ENCODE data around the gene ENTPD8.
"Not testable (repeated sequence)": the region's sequence is repeated elsewhere in the genome, so short reads cannot be mapped to it uniquely, and the experiment has no call there.

The ENTPD8 gene

DNA sequence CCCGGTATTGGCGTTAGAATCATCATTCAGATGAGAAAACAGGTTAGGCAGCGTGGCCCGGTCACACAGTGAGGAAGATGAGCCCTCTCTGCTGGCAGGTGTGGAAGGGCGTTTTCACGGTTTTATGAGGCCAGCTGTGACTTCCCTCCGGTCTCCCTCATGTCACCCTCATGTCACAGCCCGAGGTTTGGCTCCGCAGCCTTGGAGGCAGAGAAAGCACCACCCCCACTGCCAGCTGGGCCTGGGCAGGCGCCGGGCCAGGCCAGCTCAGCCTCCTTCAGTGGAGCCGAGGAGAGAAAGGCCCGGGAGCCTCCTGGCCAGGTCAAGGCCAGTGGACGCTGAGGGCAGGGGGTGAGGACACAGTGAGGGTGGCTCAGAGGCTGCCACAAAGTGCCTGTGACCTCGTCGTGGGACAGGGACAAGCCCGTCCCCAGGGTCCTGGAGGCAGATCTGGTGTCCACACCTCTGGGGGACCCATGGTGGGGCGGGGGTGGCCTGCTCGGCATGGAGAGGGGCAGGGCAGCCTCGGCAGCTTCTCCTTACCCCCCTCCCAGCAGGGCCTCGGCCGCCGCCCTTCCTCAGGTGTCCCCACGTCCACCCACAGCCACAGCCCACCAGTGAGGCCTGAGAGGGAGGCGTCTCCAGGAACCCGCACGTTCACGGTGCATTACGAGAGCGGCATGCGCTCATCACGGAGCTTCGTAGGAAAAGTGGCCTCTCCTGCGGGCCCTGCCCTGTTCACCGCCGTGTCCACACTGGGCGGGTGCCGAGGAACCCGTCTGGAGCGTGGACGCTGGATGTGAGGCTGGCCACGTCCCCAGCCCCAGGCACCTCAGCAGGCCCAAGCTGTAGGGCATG is 50.4 kb downstream of the ENTPD8 start:
- no peak for DNase-seq

DNA sequence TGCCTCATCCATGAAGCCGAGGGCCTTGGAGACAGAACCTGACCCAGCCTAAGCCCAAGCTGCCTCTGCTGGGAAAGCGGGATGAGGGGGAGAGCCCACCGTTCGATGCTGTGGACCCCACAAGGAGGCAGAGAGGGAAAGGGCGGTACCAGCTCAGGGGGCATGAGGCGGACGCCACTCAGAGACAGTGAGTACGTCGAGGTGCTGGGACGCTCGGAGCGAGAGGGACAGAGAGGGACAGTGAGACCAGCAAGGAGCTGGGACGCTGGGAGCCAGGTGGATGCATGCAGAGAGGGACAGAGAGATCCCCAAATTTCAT is 51.8 kb downstream of the ENTPD8 start:
- DNase-seq, result no peak

DNA sequence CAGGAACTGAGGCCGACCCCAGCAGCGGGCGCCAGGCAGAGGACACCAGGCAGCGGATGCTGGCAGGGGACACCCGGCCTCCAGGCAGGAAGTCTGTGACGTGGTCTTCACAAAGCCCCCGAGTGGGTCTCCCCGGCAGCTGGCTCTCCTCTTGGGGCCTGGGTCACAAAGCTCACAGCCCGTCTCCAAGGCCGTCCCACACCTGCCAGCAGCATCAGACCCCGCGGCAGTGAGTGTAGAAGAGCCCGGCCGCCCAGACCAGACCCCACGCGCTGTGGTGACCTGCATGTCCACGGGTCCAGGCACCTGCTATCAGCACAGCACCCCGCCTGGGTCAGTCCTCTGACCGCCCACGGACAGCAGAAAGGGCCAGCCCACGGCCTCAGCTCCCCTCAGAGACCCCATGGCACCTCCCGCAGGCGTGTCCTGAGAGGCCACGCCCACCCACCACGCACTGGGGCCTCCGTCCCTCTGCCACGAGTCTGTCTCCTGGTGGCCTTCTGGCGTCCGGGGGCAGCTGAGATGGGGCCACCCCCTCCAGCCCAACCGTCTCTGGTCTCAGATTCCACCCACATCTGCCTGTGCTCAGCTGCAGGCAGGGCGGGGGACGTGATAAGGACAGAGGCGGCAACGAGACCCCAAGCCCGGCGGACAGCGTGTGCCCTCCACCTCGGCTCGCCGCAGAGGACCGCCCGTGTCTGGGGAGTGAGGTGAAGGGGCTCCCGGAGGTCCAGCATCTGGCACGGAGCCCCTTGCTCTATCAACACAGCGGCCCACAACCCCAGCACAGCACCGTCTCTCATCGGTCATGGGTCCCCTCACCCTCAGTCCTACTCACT is 52.3 kb downstream of the ENTPD8 start:
- DNase-seq, result no peak

DNA sequence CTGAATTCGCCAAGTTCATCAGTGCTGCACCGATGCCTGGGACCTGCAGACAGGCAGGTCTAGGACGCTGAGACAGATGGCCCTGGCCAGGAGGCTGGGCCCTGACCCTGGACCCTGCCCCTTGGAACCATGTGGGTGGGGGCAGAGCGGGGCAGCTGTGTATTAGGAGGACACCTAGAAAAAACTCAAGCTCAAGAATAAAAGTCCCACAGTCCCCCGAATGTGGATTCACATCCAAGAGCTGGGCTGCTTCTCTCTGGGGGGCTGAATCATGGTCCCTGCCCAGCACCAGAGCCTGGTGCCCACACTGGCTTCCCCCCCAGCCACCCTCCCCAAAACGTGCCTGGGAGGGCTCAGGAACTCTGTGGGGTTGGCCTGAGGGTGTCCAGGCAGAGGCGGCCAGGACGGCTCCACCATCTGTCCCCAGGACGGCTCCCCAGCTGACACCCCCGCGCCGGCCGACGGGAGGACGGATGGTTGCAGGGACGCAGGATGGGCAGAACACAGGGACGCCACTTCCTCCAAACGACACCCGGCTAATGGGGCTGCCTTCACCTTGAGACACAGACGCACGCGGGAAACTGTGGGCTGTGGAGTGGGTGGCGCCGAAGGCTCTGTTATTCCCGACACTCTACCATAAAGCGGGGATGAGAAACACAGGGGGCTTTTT is 53.1 kb downstream of the ENTPD8 start:
- no peak for DNase-seq

DNA sequence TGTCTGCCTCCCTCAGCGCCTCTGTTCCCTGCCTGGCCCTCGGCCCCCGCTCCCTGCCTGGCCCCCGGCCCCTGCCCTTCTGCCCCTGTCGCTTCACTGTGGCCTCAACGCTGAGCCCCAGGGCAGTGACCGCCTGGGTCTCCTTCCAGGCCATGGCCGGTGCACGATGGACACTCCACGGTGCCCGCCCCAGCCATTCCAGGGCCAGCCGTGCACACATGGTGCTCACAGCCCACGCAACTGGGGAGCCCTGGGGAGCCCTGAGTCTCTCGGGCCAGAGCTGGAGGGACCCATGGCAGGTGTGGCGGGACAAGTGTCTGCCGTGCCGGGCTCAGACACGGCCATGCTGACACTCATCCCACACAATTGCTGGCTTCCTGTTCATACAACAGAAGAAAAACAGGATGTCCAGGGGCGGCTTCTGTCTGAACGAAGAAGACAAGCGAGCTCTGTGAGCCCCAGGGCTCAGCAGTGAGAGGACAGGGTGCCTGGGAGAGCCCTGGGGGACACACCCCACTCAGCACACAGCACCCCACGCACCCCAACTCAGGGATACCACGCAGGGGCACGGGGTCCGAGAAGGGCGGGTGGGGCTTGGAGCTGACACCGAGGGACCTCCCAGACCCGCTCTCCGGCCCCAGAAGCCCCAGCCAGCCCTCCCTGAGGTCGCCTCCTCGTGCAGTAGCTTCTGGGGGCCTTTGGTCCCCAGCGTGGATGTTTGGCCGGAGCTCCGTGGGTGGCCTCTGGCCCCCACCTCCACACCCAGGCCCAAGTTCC is 53.9 kb downstream of the ENTPD8 start:
- DNase-seq, result peak; percentile 28

DNA sequence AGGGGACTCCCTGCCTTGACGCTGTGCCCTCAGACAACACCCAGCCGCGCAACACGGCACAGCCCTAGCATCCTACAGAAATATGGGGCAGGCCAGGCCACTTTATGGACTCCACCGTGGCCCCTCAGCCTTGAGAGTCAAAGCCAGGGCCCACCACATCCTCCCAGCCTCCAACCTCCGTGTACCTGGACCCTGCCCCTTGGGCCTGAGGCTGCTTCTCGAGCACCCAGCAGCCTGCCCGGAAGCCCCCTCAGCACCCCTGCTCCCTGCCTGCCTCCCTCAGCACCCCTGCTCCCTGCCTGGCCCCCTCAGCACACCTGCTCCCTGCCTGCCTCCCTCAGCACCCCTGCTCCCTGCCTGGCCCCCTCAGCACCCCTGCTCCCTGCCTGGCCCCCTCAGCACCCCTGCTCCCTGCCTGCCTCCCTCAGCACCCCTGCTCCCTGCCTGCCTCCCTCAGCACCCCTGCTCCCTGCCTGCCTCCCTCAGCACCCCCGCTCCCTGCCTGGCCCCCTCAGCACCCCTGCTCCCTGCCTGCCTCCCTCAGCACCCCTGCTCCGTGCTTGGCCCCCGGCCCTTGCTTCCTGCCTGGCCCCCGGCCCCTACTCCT is 54.5 kb downstream of the ENTPD8 start:
- DNase-seq, result not testable (repeated sequence)

DNA sequence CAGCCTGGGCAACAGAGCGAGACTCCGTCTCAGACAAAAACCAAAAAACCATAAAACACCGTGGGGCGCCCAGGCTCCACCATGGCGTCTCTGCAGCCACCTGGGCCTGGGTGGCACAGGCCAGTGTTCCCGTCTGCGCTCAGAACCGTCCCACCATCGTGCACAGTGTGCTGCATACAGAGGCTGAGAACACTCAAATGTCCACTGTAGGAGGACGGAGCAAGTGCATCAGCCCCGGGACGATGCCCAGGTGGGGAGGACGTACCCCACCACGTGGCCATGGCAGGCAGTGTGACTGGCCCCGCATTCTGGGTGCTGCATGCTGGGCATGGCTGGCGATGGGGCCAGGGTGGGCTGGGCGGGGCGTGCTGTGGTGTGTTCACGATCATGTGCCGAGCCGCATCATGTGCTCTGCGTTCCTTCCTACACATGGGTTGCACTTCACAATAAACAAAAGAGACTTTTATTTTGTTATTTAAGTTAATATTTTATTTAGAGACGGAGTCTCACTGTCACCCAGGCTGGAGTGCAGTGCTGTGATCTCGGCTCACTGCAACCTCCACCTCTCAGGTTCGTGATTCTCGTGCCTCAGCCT is 56.0 kb downstream of the ENTPD8 start:
- no peak for DNase-seq

Data from stimulated activated CD4-positive, alpha-beta T cell treated with anti-CD3 and anti-CD28 coated beads, Interleukin-12 subunit alpha, Interleukin-12 subunit beta, amount 100 ng/mL, for 4 hours (primary cell).